GM15510 (cell line): ENCODE results near the gene RPS24.

Experiments used
- POLR2A ChIP-seq: IDR thresholded peaks from 3 replicates; pipeline ENCODE4 v1.6.1; 2011; ENCODE audit warnings: borderline replicate concordance; ENCODE audit not compliant: insufficient read length; ENCODE audit errors: extremely low read depth

The RPS24 gene

DNA sequence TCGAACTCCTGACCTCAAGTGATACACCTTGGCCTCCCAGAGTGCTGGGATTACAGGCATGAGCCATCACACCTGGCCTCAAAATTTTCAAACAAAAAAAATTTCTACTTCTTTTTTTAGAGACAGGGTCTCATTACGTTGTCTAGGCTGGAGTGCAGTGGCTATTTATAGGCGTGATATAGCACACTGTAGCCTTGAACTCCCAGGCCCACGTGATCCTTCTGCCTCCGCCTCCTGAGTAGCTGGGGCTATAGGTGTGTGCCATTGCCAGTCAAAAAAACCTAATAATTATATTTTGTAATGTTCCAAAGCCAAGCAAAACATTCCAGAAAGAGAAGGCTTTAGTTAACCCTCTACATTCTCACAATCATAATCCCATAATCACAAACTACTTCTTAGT, 18.1 kb upstream of the RPS24 start:
- no peak for TF ChIP-seq POLR2A

DNA sequence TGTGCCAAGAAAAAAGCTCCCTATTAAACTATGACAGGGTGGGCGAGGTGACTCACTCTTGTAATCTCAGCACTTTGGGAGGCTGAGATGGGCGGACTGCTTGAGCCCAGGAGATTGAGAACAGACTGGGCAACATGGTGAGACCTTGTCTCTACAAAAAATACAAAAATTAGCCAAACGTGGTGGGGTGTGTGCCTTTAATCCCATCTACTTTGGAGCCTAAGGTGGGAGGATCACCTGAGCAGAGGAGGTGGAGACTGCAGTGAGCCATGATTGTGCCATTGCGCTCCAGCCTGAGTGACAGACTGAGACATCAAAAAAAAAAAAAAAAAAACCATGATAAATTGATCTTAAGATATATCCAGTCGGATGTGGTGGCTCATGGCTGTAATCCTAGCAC, 15.8 kb upstream of the RPS24 start:
- TF ChIP-seq POLR2A, result no peak

DNA sequence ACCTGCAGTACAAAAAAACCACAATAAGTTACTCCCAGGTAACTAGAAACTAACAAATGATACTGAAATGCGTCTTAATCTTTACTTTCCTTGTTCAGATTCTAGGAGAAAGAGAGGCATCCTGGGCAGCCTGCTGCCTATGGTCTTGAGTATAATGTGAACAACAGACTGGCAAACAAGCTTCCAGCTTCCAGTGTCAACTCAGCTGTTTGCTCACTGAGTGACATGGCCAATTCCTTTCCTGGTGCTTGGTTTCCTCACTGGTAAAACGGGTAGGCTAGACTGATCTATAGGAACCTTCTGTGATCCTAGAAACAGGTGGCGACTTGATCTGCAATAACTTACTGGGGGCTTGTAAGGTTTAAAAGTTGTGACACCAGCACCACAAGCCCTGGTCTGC, 14.4 kb upstream of the RPS24 start:
- TF ChIP-seq POLR2A, result no peak

DNA sequence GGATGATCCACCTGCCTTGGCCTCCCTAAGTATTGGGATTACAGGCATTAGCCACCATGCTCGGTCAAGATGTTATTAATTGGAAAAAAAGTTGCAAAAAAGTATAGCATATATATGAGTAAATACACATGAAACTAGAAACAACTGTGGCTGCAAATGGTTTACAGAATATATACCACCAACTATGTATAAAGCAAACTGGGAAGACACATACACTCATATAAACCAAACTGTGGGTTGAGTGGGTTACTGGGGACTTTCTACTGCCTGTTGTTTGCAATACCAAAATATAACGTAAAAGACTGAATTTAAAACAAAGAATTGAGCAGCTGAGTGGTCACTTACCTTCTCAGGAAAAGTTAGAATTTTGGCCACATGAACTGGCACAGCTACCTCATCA, 12.5 kb upstream of the RPS24 start:
- TF ChIP-seq POLR2A, result no peak

DNA sequence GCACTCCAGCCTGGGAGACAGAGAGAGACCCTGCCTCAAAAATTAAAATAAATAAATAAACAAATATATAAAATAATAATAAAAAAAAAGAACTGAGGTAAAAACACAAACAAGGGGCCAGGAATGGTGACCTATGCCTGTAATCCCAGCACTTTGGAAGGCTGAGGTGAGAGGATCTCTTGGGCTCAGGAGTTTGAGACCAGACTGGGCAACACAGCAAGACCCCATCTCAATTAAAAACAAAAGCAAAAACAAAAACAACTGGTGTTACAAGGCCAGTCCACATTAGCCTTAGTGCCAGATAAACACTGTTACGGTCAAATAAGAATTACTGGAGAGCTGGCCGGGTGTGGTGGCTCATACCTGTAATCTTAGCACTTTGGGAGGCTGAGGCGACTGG, 9.9 kb upstream of the RPS24 start:
- TF ChIP-seq POLR2A, result no peak

DNA sequence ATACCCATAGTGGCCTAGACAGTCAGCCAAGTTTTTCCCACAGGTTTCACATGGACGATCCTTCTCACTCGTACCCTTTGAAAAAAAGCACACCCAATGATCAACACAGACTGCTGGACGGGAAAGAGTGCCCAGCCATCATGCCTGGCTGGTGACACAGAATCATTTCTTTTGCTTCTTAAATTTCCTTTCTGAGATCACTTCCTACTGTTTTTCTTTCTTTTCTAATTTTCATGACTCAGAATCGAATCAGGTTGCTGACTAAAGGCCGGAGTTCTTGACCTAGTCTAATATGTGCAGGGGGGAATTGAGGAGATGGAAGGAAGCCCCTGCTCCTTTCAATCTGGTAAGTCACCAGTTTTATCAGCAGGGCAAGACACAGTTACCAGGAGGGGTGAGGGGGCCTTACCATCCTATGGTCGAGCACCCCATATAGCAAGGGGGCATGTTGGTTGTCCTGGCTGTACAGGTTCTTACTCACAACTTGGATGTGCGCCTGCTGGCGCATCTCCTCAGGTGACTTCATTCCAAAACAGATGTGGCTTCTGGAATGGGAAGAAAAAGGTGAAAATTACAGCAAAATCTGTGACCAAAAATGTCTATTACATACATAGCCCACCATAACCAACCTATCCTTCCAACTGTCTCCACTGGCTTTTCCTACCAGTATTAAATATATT, 7.8 kb upstream of the RPS24 start:
- TF ChIP-seq POLR2A, result no peak

DNA sequence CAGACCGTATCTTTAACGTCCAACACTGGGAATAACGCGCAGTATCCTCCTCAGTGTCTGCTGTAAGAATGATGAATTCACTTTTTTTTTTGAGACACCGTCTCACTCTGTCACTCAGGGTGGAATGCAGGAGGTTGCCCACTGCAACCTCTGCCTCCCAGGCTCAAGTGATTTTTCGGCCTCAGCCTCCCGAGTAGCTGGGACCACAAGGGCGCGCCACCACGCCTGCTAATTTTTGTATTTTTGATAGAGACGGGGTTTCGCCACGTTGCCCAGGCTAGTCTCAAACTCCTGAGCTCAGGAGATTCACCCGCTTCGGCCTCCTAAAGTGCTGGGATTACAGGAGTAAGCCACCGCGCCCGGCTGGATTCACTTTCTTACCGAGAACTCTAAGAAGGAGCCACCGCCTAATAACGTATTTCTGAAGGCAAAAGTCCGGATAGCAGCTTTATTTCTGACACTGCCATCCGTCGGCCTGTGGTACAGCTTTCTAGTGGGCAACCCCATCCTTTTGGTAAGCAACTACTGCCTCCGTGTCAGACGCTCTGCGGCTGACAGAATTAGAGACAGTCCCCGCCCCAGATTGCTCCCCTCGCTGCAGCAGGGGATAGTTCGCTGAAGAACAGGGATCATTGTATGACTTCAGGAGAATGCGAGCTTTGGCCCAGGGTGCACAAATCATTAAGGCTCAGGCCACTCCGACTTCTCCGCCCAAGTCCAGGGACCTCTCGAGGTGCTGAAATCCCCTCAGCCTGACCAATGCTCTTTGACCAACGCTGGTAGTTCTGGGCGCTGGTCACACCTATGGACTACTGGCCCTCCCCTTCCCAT, 5.0 kb upstream of the RPS24 start:
- TF ChIP-seq POLR2A, result no peak

DNA sequence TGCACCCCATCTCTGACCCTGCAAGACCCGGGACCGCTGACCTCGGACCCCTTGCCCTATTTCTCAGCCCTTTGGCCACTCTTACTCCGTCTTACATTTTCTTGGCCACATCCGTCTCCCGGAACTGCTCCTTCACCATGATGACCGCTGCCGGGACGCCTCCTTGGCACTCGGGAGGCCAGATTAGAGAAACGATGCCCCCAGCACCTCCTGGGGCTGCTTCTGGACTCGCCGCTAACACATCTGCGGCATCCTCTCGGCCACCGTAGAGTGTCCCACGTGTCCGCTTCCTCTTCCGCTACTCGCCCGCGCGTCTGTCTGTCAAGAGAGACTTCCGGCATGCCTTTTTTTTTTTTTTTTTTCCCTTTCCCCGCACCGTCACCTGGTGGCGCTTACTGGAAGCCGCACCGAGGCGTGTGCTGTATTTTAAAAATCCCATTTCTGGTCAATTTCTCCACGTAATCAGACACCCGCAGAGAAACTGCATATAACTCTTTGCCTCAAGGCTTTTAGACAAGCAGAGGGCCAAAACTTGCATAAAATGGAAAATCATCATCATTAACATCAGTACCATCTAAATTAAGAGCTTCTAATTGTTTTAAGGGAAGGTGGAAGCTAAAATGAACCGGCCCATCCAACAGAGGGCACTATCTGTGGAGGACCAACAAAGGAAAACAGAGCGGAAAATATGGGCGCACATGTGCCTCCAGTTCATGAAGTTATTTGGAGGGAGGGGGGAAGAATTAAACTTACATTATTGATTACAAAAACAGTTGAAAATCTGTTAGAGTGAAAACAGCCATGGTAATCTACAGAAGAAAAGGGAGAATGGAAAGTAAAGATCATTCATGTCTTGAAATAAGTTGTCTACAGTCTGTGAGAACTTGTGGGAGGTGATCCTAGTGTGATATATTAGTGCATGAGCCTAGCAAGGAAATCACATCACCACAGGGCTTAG, 4.1 kb upstream of the RPS24 start, which contains the start of gene POLR3A:
POLR3A (minus strand) TSS at position 247 of the 958 bp plus-strand sequence; CDS start at position 139, 108 bp downstream.
- TF ChIP-seq POLR2A, result peak; percentile 80

DNA sequence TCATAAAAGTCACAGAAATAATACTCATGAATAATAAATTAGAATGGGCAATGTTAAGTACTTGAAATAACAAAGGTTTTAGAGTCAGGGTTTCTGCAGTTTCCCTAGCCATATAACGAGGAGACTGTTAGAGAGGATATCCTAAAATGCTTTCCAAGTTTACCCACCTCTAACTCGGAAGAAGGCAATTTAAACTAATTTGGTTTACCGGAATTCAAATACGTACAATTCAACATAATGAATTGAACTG, 351 bp upstream of the RPS24 start:
- no peak for TF ChIP-seq POLR2A

DNA sequence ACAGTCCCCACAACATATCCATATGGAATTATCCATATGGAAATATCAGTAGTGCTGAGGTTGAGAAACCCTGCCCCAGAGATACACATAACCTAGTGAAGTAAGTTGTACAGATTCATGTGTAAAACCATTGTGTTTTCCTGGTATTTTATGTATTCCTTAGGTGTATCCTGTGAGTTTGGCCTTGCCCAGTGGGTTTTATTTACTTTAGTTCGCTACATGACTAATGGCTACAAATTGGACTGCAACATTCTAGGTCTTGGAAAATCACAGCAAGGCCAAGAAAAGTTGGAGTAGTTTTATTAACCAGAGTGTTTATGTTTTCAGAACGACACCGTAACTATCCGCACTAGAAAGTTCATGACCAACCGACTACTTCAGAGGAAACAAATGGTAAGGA, 1.4 kb downstream of the RPS24 start:
- TF ChIP-seq POLR2A, result no peak

DNA sequence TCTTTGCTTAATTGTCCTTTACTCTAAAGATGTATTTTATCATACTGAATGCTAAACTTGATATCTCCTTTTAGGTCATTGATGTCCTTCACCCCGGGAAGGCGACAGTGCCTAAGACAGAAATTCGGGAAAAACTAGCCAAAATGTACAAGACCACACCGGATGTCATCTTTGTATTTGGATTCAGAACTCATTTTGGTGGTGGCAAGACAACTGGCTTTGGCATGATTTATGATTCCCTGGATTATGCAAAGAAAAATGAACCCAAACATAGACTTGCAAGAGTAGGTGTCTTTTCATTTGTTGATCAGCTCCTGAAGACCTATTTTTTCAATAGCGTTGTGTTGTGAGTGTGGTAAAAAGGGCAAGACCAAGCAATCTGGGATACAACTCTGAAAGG, 1.8 kb downstream of the RPS24 start:
- TF ChIP-seq POLR2A, result no peak

DNA sequence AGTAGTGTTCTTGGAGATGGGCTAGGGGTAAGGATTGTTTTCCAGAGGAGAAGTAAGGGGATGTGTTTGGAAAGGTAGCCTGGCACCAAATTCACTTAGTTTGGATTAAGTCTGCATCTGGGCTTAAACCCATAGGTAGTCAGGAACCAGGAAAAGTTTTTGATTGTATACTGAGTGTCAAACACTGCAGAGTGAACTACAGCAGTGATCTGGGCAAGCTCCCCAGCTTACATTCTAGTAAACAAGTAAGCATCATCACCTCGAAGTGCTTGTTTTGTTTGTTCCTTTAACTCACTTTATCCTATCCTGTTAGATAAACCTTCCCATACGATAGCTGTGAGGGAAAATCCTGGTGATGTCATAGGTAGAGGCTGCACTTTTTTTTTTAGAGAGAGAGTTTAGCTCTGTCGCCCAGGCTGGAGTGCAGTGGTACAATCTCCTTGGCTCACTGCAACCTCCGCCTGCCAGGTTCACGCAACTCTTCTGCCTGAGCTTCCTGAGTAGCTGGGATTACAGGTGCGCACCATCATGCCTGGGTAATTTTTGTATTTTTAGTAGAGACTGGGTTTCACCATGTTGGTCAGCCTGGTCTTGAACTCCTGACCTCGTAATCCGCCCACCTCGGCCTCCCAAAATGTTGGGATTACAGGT, 2.4 kb downstream of the RPS24 start:
- TF ChIP-seq POLR2A, result no peak

DNA sequence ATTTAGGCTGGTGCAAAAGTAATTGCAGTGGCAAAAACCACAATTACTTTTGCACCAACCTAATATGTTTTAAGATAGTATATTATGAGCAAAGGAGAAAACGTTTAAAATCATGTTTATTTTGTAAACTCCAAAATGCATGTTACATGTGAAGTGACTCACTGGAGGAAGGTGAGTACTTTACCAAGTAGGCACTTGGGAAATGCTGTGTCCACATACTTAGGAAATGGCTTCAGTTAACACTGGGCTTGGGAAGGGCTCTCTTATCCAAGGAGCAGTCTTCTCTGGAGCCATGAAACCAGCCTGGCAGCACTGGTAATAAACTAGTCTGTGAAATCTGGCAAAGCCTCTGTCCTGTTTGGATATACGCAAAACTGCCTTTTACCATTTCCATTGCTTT, 4.4 kb downstream of the RPS24 start:
- no peak for TF ChIP-seq POLR2A

DNA sequence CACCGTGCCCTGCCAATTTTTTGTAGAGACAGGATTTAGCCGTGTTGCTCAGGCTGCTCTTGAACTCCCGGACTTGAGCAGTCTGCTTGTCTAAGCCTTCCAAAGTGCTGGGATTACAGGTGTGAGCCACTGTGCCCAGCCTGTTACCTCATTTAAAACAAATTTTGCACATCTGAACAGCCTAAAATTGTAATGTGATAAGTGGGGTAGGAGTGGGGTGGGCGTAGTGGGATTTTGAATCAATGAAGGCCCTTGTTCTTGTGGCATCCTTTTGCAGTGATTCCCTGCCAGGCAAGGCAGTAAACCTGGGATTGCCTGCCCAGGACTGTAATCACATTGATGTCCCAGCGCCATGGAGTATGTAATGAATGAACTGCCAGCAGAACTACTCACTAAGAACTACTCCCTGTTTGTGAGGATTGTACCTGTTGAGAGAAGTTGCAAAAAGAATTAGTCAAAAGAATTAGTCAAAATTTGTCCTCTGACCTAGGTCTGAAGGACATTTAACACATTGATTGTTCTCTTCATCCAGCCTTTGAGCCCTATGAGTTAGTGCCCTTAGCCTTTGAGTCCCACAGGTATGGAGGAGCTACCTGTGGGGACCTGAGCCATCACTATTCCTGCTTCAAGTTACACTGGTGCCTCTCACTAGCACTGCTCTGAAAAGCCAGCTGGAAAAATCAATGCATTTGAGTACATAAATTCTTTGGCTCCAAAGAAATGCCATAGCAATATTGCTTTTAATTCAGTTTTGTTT, 5.3 kb downstream of the RPS24 start:
- no peak for TF ChIP-seq POLR2A
